HepG2 (cell line): Measurements from ENCODE around the gene TXNRD2.

Experiments used
- CEBPB ChIP-seq: IDR thresholded peaks from 2 replicates; pipeline ENCODE4 v1.6.1; 2011; ENCODE audit warnings: low read depth, low read length, improper control_type of control experiment, borderline replicate concordance
- ETV6 ChIP-seq: sonication (generic); formaldehyde crosslinking; conservative IDR thresholded peaks from 2 replicates; pipeline ENCODE4 v1.4.0; 2020; ENCODE audit warnings: missing genetic modification reagents
- KMT2A ChIP-seq: sonication (generic); formaldehyde crosslinking; IDR thresholded peaks from 2 replicates; pipeline ENCODE4 v1.4.0; 2020; ENCODE audit warnings: missing genetic modification reagents
- MAFK ChIP-seq, 2 experiments: IDR thresholded peaks in 1 of 2; conservative IDR thresholded peaks in 1 of 2; 2 replicates each; pipeline ENCODE4 v1.6.1; 2011; ENCODE audit warnings: improper control_type of control experiment in 2 of 2, low read length in 2 of 2
- MAZ ChIP-seq, 2 experiments: sonication (generic) in 1 of 2; formaldehyde crosslinking in 1 of 2; IDR thresholded peaks; 2 replicates each; pipeline versions ENCODE4 v1.5.0 to v1.6.1; 2012 to 2020; ENCODE audit warnings: low read depth in 2 of 2, mild to moderate bottlenecking in 2 of 2, borderline replicate concordance in 1 of 2, improper control_type of control experiment in 1 of 2, low read length in 1 of 2, missing genetic modification reagents in 1 of 2, moderate library complexity in 1 of 2
- POLR2A ChIP-seq, 2 experiments: IDR thresholded peaks; 2 replicates each; pipeline ENCODE4 v1.6.1; 2011; ENCODE audit warnings: low read depth in 2 of 2, low read length in 2 of 2, mild to moderate bottlenecking in 1 of 2, moderate library complexity in 1 of 2; ENCODE audit not compliant: insufficient read depth in 1 of 2
- SIN3A ChIP-seq: IDR thresholded peaks from 2 replicates; pipeline ENCODE4 v1.6.1; 2011; ENCODE audit warnings: low read depth, mild to moderate bottlenecking, control low read depth, low read length, borderline replicate concordance
- SUZ12 ChIP-seq: fragments of 150-350 bp; IDR thresholded peaks from 2 replicates; pipeline ENCODE4 v1.6.1; 2014; ENCODE audit warnings: low read depth, low read length
- U2AF2 ChIP-seq: fragments of 200-400 bp; formaldehyde crosslinking; IDR thresholded peaks from 2 replicates; pipeline ENCODE4 v1.6.1; 2017; ENCODE audit warnings: low read depth, mild to moderate bottlenecking, low read length
- TF ChIP-seq, protein P1 (sequence below): sonication (generic); formaldehyde crosslinking; IDR thresholded peaks from 2 replicates; pipeline ENCODE4 v1.4.0; 2020; ENCODE audit warnings: missing genetic modification reagents
- TF ChIP-seq, protein P2 (sequence below): sonication (generic); formaldehyde crosslinking; IDR thresholded peaks from 2 replicates; pipeline ENCODE4 v1.5.0; 2020; ENCODE audit warnings: mild to moderate bottlenecking, missing genetic modification reagents, moderate library complexity
- TF ChIP-seq, protein P3 (sequence below): sonication (generic); formaldehyde crosslinking; IDR thresholded peaks from 2 replicates; pipeline ENCODE4 v1.4.0; 2020; ENCODE audit warnings: low read depth, mild to moderate bottlenecking, missing genetic modification reagents
- TF ChIP-seq, protein P4 (sequence below): IDR thresholded peaks from 2 replicates; pipeline ENCODE4 v1.6.1; 2018; ENCODE audit warnings: missing genetic modification reagents, mild to moderate bottlenecking, missing compliant biosample characterization

DNA sequence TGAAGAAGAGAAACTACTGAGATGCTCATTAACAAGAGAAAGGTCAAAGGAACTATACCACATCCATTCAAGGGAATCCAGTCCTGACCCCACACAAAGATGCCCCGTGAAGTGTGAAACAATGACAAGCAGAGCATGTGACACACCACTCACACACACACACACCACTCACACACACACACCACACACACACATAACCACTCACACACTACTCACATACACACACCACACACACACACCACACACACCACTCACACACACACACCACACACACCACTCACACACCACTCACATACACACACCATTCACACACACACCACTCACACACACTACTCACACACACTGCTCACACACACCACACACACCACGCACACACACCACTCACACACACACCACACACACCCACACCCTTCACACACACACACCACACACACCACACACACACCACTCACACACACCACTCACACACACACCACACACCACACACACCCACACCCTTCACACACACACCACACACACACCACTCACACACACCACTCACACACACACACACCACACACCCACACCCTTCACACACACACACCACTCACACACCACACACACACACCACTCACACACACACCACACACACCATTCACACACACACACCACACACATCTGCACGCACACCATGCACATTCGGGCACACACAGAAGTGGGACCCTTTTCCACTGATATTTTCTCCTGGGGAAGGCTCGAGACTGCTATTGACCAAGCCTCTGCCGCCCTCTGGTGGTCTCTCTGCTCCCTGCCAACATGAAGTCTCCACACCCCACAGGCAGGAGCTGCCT, 32.1 kb downstream of the TXNRD2 start:
- TF ChIP-seq, protein P1, sequence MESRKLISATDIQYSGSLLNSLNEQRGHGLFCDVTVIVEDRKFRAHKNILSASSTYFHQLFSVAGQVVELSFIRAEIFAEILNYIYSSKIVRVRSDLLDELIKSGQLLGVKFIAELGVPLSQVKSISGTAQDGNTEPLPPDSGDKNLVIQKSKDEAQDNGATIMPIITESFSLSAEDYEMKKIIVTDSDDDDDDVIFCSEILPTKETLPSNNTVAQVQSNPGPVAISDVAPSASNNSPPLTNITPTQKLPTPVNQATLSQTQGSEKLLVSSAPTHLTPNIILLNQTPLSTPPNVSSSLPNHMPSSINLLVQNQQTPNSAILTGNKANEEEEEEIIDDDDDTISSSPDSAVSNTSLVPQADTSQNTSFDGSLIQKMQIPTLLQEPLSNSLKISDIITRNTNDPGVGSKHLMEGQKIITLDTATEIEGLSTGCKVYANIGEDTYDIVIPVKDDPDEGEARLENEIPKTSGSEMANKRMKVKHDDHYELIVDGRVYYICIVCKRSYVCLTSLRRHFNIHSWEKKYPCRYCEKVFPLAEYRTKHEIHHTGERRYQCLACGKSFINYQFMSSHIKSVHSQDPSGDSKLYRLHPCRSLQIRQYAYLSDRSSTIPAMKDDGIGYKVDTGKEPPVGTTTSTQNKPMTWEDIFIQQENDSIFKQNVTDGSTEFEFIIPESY = no peak
- TF ChIP-seq, protein P2, sequence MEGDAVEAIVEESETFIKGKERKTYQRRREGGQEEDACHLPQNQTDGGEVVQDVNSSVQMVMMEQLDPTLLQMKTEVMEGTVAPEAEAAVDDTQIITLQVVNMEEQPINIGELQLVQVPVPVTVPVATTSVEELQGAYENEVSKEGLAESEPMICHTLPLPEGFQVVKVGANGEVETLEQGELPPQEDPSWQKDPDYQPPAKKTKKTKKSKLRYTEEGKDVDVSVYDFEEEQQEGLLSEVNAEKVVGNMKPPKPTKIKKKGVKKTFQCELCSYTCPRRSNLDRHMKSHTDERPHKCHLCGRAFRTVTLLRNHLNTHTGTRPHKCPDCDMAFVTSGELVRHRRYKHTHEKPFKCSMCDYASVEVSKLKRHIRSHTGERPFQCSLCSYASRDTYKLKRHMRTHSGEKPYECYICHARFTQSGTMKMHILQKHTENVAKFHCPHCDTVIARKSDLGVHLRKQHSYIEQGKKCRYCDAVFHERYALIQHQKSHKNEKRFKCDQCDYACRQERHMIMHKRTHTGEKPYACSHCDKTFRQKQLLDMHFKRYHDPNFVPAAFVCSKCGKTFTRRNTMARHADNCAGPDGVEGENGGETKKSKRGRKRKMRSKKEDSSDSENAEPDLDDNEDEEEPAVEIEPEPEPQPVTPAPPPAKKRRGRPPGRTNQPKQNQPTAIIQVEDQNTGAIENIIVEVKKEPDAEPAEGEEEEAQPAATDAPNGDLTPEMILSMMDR (CRISPR knock-in tag) = peak; percentile 98
- TF ChIP-seq SIN3A = no peak
- TF ChIP-seq ETV6 (CRISPR knock-in tag) = no peak
- no peak for TF ChIP-seq SUZ12
- no peak for TF ChIP-seq CEBPB
- TF ChIP-seq, protein P3, sequence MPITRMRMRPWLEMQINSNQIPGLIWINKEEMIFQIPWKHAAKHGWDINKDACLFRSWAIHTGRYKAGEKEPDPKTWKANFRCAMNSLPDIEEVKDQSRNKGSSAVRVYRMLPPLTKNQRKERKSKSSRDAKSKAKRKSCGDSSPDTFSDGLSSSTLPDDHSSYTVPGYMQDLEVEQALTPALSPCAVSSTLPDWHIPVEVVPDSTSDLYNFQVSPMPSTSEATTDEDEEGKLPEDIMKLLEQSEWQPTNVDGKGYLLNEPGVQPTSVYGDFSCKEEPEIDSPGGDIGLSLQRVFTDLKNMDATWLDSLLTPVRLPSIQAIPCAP (CRISPR knock-in tag) = no peak
- no peak for TF ChIP-seq MAZ (IDR thresholded peaks at IDR 0.05; ENCODE audit: borderline replicate concordance, low read depth, low read length)
- TF ChIP-seq MAZ (CRISPR knock-in tag; IDR thresholded peaks at IDR 0.05; ENCODE audit: low read depth) = 0 out of 2 replicates have a peak, but pooled peaks have one; percentile 23
- TF ChIP-seq, protein P4, sequence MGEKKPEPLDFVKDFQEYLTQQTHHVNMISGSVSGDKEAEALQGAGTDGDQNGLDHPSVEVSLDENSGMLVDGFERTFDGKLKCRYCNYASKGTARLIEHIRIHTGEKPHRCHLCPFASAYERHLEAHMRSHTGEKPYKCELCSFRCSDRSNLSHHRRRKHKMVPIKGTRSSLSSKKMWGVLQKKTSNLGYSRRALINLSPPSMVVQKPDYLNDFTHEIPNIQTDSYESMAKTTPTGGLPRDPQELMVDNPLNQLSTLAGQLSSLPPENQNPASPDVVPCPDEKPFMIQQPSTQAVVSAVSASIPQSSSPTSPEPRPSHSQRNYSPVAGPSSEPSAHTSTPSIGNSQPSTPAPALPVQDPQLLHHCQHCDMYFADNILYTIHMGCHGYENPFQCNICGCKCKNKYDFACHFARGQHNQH (CRISPR knock-in tag) = no peak
- TF ChIP-seq KMT2A (CRISPR knock-in tag) = no peak
- no peak for TF ChIP-seq MAFK (conservative IDR thresholded peaks at IDR 0.05 in 1 of 2, IDR thresholded peaks at IDR 0.05 in 1 of 2; ENCODE audit: low read length in 2 of 2)
- no peak for TF ChIP-seq POLR2A (IDR thresholded peaks at IDR 0.05; ENCODE audit: insufficient read depth in 1 of 2, low read depth in 2 of 2, low read length in 2 of 2)
- no peak for TF ChIP-seq U2AF2
